HG02884 (cell line): ENCODE measurements around the gene KIDINS220.
"Not testable (repeated sequence)": the region's sequence is repeated elsewhere in the genome, so short reads cannot be mapped to it uniquely, and the experiment has no call there.

Experiments used
- ATAC-seq: cut with Tn5 transposase; IDR thresholded peaks from one replicate; pipeline ENCODE4 v1.9.1; 2021; ENCODE audit warnings: mild to moderate bottlenecking, moderate library complexity; ENCODE audit not compliant: unreplicated experiment

The KIDINS220 gene

DNA sequence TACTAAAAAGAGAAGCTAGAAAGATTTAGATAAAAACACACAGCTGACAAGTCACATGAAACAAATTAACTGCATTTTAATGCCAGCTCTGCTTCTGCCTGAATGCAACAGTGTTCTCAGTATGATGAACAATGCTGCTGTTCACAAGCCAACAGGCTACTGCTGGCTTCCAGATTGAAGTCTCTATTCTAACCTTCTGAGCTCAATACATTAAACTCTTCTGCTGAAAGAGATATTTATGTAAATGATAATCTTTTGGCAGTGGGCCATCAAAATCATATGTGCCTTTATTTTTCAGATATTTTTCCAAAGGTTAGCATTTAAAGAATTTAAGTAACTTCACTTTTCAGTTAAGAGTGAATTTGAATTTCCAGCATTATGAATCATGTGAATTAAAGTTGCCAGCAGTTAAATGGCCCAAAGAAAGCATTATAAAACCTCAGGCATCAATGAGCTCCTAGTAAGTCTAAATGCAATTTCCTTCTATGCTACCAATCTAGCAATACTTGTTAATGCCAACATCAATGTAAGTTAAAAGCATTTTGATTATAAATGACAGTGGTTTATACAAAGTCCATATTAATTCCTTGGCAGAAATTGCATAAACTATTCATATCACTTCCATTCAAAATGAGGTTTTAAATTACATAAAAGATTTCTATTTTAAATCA lies 83.2 kb downstream of the KIDINS220 start:
- no peak for ATAC-seq

DNA sequence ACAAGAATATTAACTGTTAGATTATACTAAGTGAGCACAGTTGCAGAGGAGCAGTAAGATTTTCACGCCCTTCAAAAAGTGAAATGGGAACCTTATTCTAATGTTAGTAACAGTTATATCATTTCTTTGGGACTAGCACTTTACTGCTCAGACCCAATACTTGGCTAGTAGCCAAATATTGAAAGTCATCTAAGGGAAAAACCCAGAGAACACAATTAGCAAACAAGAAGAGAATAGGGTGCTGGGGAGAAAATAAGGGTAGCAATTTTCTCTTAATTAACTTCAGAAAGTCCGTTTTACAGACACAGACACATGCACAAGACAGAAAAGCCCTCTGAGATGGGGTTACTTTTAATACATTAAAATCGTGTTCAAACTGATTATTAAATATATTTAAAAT lies 83.8 kb downstream of the KIDINS220 start:
- no peak for ATAC-seq

DNA sequence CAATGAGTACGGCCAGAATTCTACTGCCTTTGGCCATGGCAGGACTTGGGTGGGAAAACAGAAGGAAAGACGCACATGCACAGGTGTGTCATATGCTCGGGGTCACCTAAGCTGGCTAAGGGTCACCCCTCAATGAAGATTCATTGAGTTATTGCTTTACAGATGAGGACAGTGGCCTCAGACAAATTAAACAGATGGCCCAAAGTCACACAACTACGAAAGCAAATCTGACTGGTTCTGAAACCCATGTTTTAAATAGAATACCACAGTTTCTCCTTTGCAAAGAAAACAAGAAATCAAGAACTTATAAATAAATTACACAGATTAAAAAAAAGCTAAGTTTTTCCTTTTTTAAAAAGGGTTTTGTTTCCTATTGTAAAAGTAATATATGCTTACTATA lies 85.0 kb downstream of the KIDINS220 start:
- ATAC-seq: no peak

DNA sequence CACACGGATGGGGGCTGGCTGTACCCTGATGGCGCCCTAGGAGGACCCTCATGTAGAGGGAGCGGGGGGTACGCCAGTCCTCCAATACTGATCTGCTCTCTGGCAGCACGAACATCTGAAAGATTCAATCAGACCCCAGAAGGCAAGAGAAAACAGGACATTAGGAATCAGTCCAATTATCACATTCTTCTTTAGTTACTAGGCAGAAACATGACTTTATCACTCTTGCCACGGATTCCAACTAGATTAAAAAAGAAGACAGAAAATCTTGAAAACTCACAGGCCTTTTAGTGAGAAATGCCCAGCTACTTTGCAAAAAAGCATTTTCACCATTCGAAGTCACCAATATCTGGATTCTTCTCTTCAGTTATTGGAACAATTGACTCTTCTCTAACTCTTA lies 87.2 kb downstream of the KIDINS220 start:
- ATAC-seq: no peak

DNA sequence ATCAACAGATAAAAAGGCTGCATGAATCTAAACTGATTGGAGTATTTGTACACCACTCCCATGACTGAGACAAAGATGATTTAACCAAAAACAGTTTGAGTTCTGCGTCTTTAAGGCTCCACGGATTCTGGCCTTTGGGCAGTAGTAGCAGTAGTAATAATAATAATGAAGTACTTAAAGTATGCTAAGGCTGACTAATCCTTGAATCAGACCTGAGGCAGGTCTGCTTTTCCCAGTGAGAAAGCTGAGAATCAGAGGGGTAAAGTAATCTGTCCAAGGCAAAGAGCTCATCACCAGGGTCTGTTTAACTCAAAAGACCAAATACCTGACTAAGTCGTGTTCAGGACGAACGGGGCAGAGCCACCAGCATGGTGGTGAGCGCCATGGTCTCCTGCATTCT lies 94.2 kb downstream of the KIDINS220 start:
- ATAC-seq: no peak

DNA sequence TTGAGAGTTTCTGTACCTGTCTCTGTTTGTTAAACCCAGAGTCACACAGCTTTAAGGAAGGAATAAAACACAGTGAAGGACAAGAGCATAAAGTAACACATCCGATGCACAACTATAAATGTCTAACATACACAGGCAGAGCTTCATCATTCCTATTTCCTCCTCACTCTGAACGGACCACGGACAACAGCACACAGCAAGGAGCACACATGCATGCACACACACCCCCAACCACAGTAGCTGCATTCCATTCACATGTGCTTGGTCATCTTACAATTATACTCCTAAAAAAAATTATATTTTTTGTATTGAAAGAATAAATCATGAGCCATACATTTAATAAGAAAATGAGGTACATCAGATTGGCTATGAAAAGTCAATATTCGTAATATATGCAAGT lies 97.3 kb downstream of the KIDINS220 start:
- ATAC-seq: no peak

DNA sequence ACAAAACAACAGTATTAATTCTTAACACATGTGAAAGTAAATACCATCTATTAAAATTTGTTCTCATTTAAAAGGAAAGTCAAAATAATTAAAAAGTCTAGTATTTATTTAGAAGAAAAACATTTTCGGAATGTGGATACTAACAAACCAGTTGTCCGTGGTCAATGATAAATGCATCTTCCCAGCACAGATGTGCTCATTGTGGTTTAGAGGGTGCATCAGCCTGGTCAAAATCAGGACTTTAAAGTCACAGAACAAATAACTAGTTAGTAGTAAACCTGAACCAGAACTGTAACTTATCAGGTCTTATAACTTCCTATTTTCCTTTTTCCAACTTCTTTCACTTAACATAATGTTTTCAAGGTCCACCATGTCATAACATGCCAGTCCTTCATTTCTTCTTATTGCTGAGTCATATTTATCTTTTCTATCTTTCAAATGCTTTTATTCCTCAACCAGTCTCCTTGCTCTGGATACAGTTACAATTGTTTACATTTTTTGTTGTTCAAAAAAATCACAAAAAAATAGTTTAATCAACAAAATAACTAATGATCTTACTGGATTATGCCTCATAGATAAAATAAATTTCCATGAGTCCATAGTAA lies 99.7 kb downstream of the KIDINS220 start:
- ATAC-seq: no peak

DNA sequence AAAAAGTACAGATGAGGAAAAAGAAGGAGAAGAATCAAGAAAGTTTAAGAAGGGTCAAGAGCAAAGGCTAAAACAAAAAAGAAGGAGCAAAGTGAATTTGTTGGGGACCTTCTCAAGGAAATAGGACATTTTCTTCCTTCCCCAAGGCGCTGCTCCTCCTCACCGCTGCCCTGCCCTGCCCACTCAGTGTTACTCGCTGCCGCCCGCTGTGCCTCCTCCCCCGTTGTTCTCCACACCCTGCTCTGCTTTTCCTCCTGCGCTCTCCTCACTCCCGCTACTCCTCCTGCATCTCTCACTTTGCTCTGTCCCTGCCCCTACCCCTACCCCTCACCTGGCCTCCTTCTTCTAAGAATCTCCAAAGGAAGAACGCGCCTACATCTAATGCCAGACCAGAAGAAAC lies 104.8 kb downstream of the KIDINS220 start:
- ATAC-seq: no peak

DNA sequence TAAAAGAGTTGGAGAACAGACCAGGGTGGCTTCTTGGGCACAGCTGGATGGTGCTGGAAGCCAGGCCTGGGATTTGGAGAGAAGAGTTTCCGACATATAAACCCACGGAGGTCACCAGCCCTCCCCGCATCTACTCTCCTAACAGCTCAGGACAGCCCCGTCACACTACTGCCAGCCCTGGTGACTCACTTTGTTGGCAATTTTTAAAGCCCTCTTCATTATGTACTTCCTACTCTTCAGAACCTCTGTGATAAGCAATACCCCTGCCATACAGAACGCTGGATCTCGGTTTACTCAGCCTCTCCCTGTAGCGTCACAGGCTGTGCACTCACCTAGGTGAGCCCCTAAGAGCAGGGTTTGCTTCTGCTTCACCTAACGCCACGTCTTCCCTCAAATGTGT lies 107.5 kb downstream of the KIDINS220 start:
- no peak for ATAC-seq

DNA sequence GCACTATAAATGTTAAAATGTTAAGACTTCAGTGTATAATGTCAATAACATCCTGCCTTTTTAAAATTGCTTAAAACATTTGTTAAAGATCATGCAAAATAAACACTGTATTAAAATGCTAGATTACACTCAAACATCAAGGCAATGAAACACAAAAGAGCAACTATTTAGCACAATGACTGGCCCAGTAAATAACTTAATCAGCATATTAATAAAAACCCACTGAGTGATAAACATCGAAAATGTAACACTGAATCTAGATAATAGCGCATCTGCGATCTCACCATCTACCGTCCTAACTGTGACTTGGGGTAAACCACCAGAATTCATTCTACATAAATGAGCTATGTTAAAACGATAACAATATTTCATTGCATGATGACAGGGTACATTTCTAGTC lies 108.3 kb downstream of the KIDINS220 start:
- ATAC-seq: not testable (repeated sequence)

DNA sequence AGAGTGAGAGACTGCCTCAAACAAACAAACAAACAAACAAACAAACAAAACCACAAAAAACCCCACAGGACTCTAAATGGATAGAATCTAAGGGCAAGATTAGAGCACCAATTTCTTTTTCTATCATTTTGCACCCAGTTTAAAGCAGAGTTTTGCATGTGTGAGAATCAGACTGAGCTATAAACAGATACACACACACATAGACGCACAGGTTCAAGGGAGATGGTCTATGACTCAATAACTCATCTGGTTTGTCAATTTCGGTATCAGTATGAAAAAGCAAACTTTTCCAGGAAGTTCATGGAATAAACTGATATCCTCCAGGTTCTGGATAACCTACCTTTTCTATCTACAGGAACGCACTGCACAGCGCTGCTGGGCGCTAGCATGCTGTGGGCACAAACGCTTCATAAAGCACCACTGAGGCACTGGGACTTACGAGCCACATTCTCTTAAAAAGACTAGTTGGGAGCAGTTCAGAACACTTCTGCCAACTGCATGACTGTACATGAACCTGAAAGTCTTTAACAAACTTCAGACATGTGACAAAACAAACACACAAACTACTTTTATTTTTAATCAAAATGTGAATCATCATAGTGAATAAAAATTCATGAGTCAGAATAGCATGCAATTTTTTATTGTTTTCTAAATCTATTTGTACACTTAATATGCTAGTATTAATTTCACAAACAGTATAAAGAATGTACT lies 109.0 kb downstream of the KIDINS220 start:
- ATAC-seq: no peak

DNA sequence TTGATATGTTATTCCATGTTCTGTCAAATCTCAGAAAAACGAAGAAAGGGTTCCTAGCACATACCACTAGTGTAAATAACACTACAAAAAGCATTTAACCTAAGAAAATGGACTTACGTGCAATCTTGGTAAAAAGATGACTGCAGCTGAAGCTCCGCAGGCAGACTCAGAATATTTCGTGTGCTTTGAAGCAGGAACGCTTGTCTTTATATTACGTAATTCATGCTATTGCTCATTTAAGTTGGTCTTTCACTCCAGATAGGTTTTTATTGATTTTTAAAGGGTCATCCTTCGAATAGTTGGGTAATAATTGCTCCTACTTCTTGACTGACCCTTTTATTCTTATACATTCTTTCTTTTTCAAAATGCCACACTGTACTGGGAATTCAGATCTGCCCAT lies 111.6 kb downstream of the KIDINS220 start:
- no peak for ATAC-seq

DNA sequence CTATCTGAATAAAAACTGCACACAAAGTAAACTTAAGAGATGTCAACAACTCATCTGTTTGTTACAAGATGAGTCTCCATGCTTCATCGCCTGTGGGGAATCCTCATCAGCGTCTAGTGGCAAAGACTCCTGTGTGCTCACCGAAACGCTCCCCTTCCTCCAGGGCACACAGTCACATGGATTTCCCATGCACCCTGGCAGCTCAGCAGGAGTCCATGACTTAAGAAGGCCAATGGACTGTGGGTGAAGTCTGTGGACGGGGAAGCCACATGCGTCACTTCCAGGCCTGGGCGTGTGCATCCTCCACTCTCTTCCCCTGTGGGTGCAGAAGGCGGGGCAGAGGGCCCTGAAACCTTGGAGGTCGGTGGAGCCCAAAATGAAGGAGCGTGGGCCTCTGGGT lies 114.4 kb downstream of the KIDINS220 start:
- ATAC-seq: no peak

DNA sequence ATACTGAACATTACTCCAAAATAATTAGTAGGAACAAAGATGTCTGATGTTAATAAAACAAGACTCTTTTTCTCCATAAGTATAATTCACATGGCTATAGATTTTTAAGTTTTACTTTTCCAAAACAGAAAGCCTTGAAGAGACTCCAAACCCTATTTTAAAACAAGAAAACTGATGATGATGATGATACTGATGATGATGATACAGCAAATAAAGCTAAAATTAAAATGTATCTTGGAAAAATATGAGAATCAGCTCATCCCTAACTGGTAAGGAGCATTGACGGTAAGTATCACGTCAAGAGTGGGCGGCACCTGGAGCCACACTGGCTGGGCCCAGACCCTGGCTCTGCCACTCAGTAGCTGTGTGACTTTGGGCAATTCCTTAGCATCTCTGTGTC lies 116.0 kb downstream of the KIDINS220 start:
- no peak for ATAC-seq

DNA sequence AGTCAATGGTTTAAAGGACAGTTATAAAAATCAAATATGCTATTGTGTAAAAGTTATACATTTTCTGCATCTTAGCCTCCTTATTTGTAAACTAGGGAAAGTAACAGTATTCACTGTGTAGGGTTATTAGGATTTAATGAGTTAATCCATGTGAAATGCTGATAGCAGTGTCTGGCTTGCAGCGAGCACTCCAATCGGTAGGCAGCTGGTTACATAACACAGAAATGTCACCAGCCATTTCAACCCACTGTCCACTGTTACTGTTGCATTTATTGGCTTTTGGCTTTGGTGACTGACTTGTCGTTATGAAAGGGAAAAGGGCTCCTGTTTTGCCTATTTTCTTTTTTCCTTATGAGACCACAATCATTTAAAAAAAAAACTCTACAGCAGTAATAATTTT lies 116.7 kb downstream of the KIDINS220 start:
- ATAC-seq: no peak

DNA sequence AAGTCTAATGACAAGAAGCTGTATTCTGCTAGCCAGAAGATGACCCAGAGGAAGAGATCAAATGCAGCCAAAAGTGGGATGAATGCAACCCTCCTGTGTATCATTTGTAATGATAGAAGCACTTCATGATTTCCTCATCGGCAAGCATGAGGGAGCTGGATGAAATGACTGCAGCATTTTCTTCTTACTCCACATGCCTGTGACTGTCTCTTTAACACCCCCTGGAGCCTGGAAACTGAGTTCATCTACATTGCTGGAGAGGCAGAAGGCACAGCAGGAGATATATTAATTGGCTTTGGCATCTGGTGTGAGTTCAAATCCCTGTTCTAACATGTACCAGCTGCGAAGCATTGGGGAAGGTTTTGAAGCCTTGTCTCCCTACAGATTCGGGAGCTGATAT lies 117.9 kb downstream of the KIDINS220 start:
- no peak for ATAC-seq

DNA sequence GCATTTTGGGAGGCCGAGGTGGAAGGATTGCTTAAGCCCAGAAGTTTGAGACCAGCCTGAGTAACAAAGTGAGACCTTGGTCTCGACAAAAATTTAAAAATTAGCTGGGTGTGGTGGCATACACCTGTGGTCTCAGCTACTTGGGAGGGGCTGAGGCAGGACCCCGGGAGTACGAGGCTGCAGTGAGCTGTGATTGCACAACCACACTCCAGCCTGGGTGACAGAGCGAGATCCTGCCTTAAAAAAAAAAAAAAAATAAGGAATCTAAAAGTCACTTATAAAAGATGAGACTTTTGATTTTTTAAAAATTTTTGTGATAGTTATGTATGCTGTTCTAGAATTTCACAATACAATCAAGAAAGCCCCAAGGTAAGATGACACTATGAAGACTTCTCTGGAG lies 122.4 kb downstream of the KIDINS220 start:
- no peak for ATAC-seq

DNA sequence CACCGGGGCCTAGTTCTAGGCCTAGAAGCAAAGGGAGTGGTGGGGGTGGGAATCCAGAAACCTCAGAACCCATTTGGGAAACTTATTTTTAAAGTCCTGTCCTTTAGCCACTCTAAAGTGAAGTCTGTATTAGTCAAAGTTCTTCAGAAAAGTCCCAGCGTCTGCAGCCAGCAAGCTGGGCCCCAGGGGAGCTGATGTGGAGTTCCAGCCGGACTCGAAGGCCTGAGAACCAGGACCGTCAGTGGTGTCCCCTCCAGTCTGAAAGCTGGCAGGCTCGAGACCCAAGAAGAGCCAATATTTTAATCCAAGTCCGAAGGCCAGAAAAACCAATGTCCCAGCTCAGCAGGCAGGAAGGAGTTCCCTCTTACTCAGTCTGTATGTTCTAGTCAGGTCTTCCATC lies 123.1 kb downstream of the KIDINS220 start:
- ATAC-seq: no peak

DNA sequence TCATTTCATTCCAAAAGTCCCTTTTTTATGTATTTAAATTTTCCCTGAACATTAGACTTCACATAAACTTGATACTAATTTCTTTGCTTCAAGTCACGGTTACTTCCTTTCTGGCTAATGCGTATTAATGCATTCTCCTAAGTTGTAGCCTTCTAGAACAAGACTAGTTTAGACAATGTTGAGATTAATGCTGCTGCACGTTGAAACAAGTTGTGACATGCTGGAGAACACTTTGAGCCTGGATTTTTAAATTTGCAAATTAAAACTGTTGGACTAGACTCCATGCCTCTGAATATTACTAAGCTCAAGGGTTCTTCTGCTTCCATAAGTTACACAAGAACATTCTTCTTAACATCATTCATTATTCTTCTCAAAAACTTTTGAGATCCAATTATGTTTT lies 126.5 kb downstream of the KIDINS220 start:
- no peak for ATAC-seq

DNA sequence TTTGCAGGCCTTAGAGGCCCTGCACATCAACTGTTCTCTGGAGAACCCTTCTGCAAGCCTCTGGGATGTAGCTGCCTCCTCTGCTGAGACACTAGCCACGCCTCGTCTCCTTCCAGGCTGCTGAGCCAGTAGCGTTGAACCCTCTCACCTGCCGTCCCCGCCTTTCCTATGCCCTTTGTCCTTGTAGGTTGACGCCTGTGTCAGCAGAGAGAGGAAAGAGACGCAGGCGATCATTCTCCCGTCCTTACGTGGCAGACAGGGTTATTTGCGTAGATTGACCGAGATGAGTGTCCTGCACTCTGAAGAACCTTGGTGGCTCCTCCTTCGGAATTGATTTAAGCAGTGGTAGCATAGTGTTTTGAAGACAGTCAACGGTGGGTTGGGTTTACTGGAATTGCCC lies 127.8 kb downstream of the KIDINS220 start:
- ATAC-seq: no peak

DNA sequence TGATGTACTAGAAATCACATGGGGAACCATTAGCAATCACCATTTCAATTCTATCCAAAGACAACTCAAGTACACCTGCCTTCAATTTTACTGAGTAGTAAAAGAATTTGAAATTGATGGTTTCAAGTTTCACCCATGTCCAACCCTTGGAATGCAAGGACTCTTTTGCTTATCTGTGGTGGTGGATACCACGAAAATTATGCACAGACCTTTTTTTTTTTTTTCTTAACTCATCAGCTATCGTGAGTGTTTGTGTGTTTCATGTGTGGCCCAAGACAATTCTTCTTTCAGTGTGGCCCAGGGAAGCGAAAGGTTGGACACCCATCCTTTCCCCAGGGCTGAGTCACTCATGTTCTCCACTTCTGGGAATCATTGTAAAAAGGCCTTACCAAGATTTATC lies 132.5 kb downstream of the KIDINS220 start:
- ATAC-seq: no peak

DNA sequence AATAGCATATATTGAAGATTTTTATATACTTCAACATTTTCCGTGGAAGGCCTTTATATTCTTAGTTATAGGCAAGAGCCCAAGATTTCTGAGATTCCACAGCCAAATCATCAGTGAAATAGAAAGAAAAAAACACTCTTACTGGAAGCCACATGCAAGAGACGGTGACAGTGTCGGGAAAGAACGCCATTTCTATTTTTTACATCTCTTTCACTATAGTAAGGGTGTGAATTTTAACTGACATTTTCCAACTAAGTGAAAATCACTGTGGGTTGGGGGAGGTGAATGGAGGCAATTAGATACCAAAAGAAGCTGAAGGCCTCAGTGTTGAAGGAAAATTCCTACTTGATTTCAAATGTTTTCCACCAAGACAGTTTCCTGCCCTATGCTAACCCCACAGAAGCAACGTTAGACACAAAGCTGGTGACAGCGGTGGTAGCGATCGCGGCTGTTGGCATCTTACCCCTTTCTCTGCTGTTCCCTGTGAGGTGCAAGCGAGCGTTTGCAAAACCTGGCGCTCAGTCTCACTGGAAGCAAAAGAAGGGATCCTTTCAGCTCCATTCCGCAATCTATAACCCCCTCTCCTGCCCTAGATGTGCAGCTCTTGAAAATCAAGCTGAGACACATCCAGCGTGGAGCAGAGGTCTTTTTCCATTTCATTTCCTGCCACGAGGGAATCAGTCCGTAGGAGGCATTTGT lies 135.6 kb downstream of the KIDINS220 start:
- ATAC-seq: no peak
